K562 (cell line): ENCODE results near the gene DCPS. TPM values are rescaled to one million over a fixed set of nuclear protein-coding genes. Genes with fewer than 3 reads are reported as not detected.

Source experiments
- ATF1 ChIP-seq, 2 experiments: fragments of 450-650 bp in 1 of 2; IDR thresholded peaks; 2 replicates each; pipeline ENCODE4 v1.6.1; 2016; ENCODE audit warnings: missing compliant biosample characterization in 1 of 2, missing genetic modification characterization in 1 of 2
- ATF7 ChIP-seq: fragments of 450-650 bp; IDR thresholded peaks from 2 replicates; pipeline ENCODE4 v1.7.1; 2014; ENCODE audit warnings: mild to moderate bottlenecking, moderate library complexity
- CREB5 ChIP-seq: fragments of 250-450 bp; sonication (Bioruptor Pico); IDR thresholded peaks from 2 replicates; pipeline ENCODE4 v1.5.0; 2020; ENCODE audit warnings: mild to moderate bottlenecking
- EP300 ChIP-seq: IDR thresholded peaks from 2 replicates; pipeline ENCODE4 v1.6.1; 2012; ENCODE audit warnings: low read length, improper control_type of control experiment
- GATAD2A ChIP-seq: fragments of 450-650 bp; IDR thresholded peaks from 2 replicates; pipeline ENCODE4 v1.6.1; 2017
- HMGN3 ChIP-seq: IDR thresholded peaks from 2 replicates; pipeline ENCODE4 v1.6.1; 2011; ENCODE audit warnings: borderline replicate concordance, low read depth, mild to moderate bottlenecking, mixed read lengths, low read length; ENCODE audit not compliant: insufficient read length; ENCODE audit errors: extremely low read depth
- MXI1 ChIP-seq: IDR thresholded peaks from 2 replicates; pipeline ENCODE4 v1.6.1; 2011; ENCODE audit warnings: low read depth, mild to moderate bottlenecking, improper control_type of control experiment, low read length
- NCOA2 ChIP-seq, 2 experiments: fragments of 450-650 bp; IDR thresholded peaks; 2 replicates each; pipeline ENCODE4 v1.6.1; 2018; ENCODE audit warnings: mild to moderate bottlenecking in 2 of 2, moderate library complexity in 1 of 2; ENCODE audit not compliant: partially characterized antibody in 2 of 2
- NFE2L1 ChIP-seq: fragments of 450-650 bp; IDR thresholded peaks from 2 replicates; pipeline ENCODE4 v1.6.1; 2016; ENCODE audit warnings: missing genetic modification characterization, low read depth, mild to moderate bottlenecking, missing compliant biosample characterization, moderate library complexity, borderline replicate concordance
- NFIX ChIP-seq: fragments of 250-450 bp; sonication (Bioruptor Pico); IDR thresholded peaks from 2 replicates; pipeline ENCODE4 v1.4.0; 2020; ENCODE audit warnings: low read depth, mild to moderate bottlenecking, moderate library complexity
- POLR2B ChIP-seq: fragments of 450-650 bp; IDR thresholded peaks from 2 replicates; pipeline ENCODE4 v1.6.1; 2018; ENCODE audit warnings: low read depth; ENCODE audit not compliant: partially characterized antibody
- POLR3A ChIP-seq: IDR thresholded peaks from 2 replicates; pipeline ENCODE4 v1.6.1; 2011; ENCODE audit warnings: borderline replicate concordance, mild to moderate bottlenecking, moderate library complexity; ENCODE audit not compliant: insufficient read length, insufficient read depth; ENCODE audit errors: extremely low read depth
- PURB ChIP-seq: sonication (generic); formaldehyde crosslinking; IDR thresholded peaks from 2 replicates; pipeline ENCODE4 v1.9.0; 2021; ENCODE audit warnings: low read depth, mild to moderate bottlenecking, missing genetic modification reagents
- SMARCA5 ChIP-seq: fragments of 450-650 bp; IDR thresholded peaks from 2 replicates; pipeline ENCODE4 v1.6.1; 2016
- TRIM28 ChIP-seq: fragments of 450-650 bp; IDR thresholded peaks from 2 replicates; pipeline ENCODE4 v1.6.1; 2017
- ZBED1 ChIP-seq: IDR thresholded peaks from 2 replicates; pipeline ENCODE4 v1.6.1; 2014
- ZBTB34 ChIP-seq: fragments of 250-450 bp; sonication (Bioruptor Pico); IDR thresholded peaks from 2 replicates; pipeline ENCODE4 v1.8.0; 2021; ENCODE audit warnings: mild to moderate bottlenecking, moderate library complexity
- ZNF583 ChIP-seq: fragments of 250-450 bp; sonication (Bioruptor Pico); IDR thresholded peaks from 2 replicates; pipeline ENCODE4 v1.4.0; 2020
- ZNF655 ChIP-seq: fragments of 250-450 bp; sonication (Bioruptor Pico); IDR thresholded peaks from 2 replicates; pipeline ENCODE4 v1.5.0; 2021
- polyA plus RNA-seq, 8 experiments: library from polyadenylated mRNA; depleted of rRNA in 4 of 8; stranded (reverse) in 5 of 8; unstranded in 3 of 8; fragments of >200 nt; fragmentation: Nextera tagmentation in 2 of 8; fragmentation: Illumina TruSeq in 1 of 8; extraction: Ambion mirVana in 2 of 8; extraction: Trizol in 1 of 8; gene quantifications; 2 replicates each; pipeline versions ENCODE4 v1.2.1 to v1.2.3, GENCODE V29; 2011 to 2014; ENCODE audit warnings: inconsistent platforms in 1 of 8, missing spikeins in 1 of 8
- total RNA-seq, 7 experiments: library from RNA; depleted of rRNA in 6 of 7; stranded (reverse); fragments of >200 nt in 6 of 7; fragmentation: Illumina TruSeq in 2 of 7; extraction: Trizol in 2 of 7; gene quantifications; 2 replicates each; pipeline versions ENCODE4 v1.2.1 to v1.2.3, GENCODE V29; 2011 to 2021; ENCODE audit warnings: low replicate concordance in 1 of 7

Gene DCPS
- total and polyA plus RNA-seq, 9 of the 15 experiments (the other 6 are each of a cell fraction or from before 2014, with no cell fraction given), result 8.7 to 38.1 (median 17.9) TPM

GRCh38 chr11:126352934-126353801 is 49.3 kb downstream of the DCPS start (continued):
- TF ChIP-seq PURB (CRISPR knock-in tag) (no peak), CREB5 (CRISPR knock-in tag) (no peak), POLR2B (no peak), GATAD2A (peak; percentile 83; the same call in 1 of the 2 replicates), TRIM28 (peak; percentile 32; the same call in 1 of the 2 replicates), EP300 (peak; percentile 58; the same call in 1 of the 2 replicates), NFIX (CRISPR knock-in tag) (no peak), POLR3A (no peak), ZBED1 (no peak), HMGN3 (no peak), ZNF655 (CRISPR knock-in tag) (no peak), ZNF583 (0 out of 2 replicates have a peak, but pooled peaks have one; percentile 42), SMARCA5 (peak; percentile 92; the same call in 1 of the 2 replicates), ATF1 (CRISPR knock-in tag; IDR thresholded peaks at IDR 0.05) (no peak), ATF1 (tag; IDR thresholded peaks at IDR 0.05) (peak; percentile 45; the same call in 1 of the 2 replicates), NCOA2 (IDR thresholded peaks at IDR 0.05; ENCODE audit: partially characterized antibody in 2 of 2) (no peak), MXI1 (no peak), ATF7 (peak; percentile 56; the same call in 1 of the 2 replicates), ZBTB34 (CRISPR knock-in tag) (no peak), NFE2L1 (tag) (peak; percentile 67)
